Fibroblast of lung (primary cell): ENCODE data around the gene HDDC2.

Experiments
- CTCF ChIP-seq, 2 donors: IDR thresholded peaks in 1 of 2; conservative IDR thresholded peaks in 1 of 2; 1 replicate in 1 of 2; 2 replicates in 1 of 2; pipeline ENCODE4 v1.5.1; 2011 to 2012; ENCODE audit warnings: low read length in 2 of 2, control low read depth in 1 of 2, inconsistent platforms in 1 of 2, low read depth in 1 of 2, mild to moderate bottlenecking in 1 of 2
- EZH2 ChIP-seq: IDR thresholded peaks from 2 replicates; pipeline ENCODE4 v1.5.1; 2012; ENCODE audit warnings: low read length, control low read depth, mild to moderate bottlenecking; ENCODE audit errors: missing control alignments

GRCh38 chr6:125257351-125257750, 44.4 kb downstream of the HDDC2 start:
- TF ChIP-seq CTCF (conservative IDR thresholded peaks at IDR 0.05 in 1 of 2, IDR thresholded peaks at IDR 0.05 in 1 of 2; ENCODE audit: low read depth in 1 of 2, low read length in 2 of 2) (no peak), EZH2 (no peak)
